GM19328 (cell line): ENCODE measurements around the gene CFAP100.

Source experiments
- ATAC-seq: cut with Tn5 transposase; IDR thresholded peaks from one replicate; pipeline ENCODE4 v1.9.1; 2021; ENCODE audit warnings: mild to moderate bottlenecking, moderate library complexity; ENCODE audit not compliant: unreplicated experiment

Gene CFAP100

DNA sequence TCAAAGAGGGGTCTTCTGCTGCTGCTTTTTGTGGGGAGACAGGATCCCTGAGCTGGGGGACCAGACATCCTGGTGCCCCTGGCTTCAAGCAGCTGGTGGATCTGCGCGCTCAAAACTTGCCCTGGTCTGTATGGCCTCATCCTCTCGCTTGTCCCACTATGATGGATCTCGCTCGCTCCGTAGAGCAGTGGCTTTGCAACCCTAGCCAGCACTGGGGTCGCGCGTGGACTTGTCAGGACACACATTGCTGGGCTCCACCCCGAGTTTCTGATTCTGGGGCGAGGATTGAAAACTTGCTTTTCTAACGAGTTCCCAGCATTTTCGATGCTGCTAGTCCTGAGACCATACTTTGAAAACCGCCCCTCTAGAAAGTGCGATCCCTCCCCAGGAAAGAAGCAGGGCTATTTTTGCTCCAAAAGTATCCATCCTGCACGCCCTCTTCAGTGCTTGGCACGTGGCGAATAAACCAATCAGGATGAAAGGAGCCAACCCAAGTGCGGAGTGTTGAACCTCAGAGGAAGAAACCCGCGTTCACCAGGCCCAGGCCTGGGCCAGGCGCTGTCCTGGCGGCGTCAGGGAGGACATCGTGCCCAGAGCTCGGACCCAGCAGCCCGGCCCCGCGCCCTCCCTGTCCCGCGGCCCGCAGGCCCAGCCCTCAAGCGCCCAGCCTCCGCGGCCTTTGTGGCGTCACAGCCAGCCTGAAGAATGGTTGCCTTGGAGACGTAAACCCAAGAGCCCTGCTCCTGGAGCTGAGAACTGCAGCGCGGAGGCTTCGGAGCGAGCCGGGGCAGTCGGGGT, at the start of gene CFAP100:
Gene CFAP100 (plus strand): TSS at position 731 of the 798 bp plus-strand sequence. CDS start 1,092 bp downstream, outside the sequence.
- ATAC-seq, result no peak

DNA sequence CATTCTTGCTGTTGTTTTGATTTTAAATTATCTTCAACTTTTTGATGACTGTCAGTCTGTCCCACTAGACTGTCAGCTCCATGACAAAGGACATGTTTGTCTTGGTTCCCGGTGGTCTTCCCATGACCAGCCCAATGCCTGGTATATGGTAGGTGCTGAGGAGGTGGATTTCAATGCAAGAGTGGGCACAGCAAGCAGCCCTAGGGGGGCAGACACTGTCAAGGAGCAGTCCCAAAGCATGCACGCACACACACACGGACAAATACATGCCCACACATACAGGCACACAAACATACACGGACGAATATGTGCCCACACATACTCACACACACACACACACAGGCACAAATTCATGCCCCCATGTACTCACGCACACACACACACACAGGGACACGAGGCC, 49.5 kb upstream of the CFAP100 start:
- no peak for ATAC-seq

DNA sequence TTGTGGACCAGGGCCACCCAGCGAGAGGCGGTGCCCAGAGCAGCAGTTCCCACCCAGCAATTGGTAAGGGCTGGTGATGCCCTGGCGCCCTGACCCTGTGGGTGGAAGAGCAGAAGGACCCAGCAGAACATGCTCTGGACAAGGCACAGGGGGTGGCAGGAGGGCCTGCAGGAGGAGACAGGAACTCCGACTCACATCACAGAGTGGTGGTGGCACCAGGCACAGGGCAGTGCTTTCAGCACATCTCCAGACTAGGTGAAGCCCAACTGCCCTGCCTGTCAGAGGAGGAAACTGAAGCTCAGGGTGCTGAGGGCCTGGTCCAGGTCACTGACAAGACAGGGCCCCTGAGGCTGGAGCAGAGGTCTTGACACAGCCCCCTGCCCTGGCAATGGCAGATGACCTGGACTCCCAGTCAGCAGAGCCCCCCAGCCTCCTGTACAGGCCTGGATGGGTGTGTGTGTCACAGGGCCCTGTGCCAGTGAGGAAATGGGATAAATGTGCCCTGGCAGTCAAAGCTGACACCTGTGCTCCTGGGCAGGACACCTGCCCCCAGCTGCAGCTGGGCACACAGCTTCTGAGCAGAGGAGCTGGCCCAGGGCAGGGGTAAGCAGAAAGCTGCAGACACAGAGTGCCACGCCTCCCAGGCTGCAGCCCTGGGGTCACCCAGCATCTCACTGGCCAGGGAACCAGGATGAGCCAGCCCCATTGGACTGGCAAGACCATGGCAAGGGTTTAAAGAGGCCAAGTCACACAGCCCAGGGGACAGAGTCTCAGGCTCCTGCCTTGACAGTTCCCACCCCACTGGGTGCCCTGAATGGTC, 48.9 kb upstream of the CFAP100 start:
- no peak for ATAC-seq

DNA sequence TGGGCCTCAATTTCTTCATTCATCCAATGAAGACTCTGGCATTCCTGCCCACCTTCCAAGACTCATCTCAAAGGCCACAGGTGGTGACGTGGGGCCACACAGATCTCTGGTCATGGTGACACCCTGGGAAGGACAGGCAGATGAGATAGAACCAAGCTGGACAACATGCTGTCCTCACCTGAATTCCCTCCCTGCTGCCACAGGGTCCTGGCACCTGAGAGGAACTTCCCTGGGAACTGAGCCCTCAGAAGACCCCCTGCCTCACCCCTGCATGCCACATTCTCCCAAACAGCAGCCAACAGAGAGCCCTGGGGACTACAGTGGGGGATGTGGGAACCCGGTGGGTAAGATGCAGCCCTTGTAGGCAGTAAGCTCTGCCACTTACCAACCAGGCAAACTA, 48.2 kb upstream of the CFAP100 start:
- no peak for ATAC-seq

DNA sequence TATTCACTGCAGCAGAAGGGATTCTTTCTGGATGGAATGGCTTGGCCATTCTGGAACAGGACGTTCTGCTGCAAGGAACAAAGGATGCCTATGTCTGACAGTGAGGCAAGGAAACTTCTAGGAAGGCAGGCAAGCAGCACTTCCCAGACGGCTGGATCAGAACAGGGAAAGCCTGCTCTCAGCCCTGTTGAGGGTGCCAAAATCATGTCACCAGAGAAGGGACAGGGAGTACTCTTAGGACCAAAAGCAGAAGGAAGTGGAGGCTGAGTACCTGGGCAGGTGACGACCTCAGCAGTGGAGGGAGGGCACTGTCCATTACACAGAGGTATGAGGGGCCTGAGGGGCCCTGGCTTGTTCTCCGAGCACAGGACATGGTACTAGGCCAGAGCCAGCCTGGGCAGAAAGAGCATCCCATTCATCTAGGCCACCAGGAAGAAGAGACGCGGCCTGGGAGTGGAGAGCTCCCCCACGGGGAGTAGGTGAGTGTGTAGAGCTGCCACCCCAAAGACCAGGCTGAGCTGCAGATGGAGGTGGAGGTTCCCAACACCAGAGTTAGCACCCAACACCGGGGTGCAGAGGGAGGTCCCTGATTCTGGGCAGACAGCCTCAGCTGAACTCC, 47.1 kb upstream of the CFAP100 start:
- no peak for ATAC-seq

DNA sequence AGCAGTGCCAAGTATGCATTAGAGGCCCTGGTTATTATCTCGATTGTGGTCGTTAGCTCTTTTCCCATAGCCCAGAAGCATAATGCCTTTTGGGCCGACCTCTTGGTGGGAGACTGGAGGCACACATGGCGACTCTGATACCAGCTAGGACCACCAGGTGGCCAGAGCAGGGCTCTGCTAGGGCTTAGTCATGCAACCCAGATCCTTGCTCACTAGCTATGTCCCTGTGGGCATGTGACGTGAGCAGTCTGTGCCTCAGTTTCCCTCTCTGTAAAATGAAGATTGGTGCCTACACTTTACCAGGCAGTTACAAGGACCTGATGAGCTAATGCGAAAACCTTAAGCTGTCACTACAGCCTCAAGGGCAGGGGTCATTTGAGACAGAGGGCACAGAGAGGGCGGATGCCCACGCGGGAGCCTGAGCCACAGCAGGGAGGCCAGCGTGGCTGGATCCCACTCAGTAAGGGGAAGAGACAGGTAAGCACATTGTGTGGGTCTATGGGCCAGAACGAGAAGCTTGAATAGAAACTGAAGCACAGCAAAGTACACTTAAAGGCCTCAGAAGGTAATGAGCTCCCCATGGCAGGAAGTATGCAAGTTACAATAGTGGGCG, 46.3 kb upstream of the CFAP100 start:
- no peak for ATAC-seq

DNA sequence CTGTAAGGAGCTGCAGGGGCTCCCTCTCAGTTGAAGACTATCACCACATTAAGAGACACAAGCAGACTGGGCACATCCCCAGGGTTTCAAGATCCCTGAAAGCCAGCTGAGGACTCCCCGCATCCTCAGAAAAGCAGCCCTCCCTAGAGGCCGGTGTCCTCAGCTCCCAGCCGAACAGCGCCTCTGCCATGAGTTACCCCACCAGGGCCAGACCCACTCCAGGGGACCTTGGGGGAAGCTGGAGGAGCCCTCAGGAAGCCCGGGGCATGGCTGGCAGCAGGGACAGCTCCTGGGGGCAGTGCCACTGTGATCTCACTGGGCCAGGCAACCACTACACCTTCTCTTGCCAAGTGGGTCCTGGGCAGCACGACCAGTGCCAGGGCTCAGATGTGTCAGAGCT, 45.6 kb upstream of the CFAP100 start:
- no peak for ATAC-seq

DNA sequence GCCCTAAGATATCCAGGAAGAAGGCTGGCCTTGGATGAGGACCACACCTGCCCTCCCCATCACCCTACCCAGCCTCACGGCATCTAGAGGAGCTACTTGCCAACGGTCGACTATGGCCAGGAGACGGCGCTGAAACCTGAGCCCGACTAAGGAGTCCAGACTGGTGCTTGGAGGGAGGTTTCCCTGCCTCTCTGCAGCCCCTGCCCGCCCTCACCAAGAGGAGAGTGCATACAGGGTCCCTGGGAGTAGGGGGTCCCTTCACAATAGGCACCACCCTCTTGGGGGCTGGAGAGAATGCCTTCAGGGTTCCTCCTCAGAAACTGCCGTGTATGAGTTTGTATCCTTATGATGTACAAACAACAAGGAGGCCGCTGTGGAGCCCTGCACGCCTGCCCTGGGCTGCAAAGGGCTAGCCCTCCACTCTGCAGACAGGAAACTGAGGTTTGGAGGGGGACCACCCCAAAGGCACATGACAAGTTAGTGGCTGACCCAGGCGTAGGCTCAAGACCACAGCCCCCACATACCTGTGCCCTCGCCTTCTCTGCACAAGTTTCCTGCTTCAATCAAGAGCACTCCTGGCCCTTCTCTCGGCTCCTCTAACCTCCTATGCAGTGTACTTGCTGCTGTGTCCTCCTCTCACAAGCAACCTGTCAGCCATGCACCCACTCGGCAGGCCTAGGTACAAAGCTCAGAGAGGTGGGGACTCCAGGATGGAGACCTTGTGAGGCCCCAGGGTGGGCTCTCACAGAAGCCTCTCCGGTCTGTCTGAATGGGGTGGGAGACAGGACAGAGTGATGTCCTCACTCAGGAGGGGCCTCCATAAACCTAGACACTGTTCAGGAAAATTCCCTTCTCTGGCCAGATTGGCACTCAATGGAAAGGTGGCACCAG, 44.9 kb upstream of the CFAP100 start:
- ATAC-seq, result no peak

DNA sequence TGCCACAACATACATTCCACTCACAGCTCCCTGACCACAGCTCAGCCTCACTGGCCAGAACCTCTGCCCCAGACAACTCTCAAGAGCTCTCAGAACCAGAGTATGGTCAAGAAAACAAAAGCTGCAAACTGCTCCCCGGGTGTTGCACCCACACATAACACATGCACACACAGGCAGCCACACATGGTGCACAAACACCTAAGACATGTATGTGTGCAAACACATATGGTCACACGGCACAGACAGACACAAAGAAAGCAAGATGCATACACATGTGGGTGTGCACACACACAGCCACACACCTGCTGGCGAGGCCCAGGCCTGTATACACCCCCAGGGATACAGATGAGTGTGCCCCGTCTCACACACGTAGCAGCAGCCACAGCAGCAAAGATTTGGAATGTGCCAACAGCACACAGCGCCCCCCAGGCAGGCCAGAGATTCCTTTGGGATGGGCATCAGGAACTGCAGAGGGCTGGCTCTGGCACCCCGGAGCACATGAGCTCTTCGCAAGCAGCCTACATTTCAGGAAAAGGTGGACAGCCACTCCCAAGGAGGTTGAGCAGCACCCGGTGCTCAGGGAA, 44.1 kb upstream of the CFAP100 start:
- ATAC-seq, result no peak

DNA sequence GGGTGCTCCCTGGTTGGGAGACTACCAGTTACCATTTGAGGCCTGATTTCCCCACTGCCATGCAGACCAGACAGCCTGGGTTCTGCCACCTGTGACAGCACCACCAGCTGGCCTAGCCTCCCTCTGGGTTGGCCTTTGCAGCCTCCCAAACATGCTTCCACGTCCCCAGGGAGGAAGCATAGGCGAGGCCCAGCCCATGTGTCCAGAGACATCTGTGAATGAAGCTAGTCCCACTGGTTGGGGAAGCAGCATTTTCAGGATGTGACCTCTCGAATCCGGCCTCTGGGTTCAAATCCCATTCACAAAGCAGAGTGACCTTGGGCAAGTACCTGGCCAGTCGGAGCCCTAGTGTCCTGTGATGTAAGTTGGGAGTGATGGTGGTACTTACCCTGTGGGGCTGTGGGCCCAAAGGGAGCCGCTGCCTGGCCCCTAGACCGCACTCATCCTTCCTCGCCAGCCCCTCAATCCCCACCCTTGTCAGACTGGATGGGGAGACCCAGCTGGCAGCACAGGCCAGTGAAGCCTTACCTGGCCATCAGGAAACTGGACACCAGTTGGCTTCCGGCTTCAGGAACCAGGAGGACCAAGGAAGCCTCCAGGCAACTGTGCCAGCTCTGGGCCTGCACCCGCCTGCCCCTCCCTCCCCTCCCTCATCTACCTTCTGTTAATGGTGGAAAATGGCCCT, 43.5 kb upstream of the CFAP100 start:
- no peak for ATAC-seq

DNA sequence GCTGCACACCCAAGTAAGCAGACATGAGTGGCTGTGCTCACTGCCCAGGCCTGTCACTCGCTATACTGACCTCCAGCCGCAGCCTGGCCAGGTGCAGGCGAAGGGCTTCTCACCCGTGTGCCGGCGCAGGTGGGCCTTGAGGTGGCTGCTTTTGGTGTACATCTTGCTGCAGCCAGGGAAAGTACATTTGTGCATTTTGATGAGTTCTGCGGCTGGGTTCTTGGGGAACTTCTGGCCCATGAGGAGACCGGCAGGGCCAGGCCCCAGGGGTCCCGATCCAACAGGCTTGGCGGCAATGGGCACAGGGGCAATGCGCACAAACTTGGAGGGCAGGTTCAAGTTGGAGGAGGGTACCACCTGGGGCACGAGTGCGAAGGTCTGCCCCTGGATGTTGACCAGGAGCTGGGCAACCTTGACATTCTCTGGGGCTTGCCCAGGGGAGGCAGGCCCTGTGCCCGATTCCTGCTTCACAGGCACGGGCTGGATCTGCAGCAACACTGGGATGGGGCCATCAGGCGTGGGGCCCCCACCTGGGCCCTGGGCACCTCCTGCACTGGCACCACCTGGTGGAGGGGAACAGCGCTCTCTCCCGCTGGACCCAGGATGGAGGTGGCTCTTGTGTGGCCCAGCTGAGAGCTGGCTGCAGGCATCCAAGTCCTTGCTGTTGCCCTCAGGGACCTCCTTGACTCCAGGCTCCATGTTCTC, 42.8 kb upstream of the CFAP100 start:
- no peak for ATAC-seq

DNA sequence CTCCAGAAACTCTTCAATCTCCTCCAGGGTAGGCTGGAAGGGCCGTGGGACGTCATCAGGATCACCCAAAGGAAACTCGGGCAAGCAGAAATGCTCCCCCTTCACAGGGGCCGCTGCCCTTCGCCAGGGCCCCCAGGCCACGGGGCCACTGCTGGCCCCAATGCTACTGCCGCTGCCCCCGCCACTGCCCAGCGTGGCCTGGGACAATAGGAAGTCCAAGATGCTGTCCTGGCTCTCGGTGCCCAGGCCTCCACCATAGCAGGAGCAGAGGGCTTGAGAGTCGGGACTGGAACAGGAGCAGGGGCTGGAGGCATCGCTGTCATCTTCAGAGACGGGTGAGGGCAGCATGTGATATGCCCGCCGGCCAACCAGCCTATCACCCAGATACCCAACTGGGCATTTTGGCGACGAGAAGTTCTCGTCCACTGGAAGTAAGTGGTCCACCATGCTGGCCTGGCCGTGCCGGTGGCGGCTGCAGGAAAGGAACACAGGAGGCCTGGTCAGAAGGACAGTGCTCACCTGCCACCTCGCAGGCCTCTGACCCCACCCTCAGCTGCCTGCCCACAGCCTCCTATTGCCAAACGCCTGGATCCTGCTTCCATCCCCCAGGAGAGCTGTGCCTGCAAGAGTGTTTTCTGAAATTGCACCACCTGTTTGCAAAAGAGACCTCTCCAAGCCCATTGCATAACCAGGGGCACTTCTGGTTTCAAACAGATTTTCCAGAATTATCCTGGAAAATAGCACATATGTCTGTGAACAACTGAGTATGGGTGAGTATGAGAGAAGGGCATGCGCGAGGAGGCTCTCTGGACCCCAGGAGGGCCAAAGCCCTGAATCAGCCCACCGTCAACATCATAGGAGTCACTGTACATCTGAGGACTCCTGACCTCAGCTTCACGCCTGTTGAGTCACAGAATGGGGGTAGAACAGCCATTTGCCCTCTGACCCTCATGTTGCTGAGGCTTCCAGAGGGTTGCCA, 41.9 kb upstream of the CFAP100 start:
- ATAC-seq, result no peak

DNA sequence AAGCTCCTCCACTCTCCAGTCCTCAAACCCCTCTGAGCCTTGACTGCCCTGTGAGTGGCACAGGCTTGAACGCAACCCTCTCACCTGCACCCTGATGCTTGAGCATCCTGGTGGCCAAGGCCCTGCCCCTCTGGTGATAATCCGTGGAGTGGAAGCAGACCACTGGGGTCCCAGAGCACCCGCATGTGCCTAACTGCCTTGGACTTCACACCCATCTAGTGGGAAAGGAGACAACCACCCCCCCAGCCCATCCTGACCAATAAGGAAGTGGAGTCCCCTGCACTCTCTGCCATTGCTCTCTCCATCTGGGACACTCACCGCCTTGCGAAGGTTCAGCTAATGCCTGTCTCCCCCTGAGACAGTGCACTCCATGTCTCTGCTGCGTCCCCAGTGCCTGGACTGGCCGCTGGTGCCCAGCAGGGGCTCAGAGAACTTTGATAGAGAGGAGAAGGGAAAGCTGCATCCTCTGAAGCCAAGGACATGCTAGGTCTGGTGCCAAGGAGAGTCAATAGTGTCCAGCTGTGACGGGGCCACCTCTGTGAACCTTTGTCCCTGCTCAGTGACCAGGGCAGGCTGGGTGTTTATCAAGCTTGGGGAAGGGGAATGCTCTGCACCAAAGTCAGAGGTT, 40.9 kb upstream of the CFAP100 start:
- no peak for ATAC-seq

DNA sequence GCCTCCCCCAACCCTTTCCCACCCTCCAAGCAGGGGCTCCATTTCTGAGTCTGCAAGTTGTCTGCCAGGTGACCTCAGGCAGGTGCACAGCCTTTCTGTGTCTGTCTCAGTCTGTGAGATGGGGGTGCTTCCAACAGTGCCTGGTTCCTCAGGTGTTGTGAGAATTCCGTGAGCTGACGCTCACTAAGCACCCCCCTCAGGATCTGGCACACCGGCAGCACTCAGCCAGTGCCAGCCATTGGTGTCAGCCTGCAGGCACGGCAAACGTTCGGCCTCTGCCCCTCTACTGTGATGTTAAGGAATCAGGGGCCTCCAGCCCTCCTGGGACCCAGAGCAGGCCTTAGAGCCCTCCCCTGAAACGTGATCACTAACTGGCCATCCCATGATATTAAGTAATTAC, 39.9 kb upstream of the CFAP100 start:
- no peak for ATAC-seq

DNA sequence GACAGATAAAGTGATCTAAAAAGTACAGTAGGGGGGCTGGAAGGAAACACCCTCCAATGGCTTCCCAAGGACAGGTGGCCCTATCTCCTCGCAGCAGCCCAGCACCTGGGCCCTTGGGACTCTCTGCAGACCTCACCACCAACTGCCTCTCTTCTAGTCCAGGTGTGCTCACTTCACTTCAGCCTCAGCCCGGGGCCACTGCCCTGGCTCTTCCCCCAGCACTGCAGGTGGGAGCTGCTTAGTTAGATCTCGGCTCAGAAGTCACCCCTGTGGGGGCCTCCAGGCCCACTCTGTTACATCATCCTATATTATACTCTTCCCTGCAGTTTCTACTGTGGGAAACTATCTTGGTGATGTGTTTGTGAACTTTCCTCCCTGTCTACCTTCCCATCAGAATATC, 39.5 kb upstream of the CFAP100 start:
- no peak for ATAC-seq

DNA sequence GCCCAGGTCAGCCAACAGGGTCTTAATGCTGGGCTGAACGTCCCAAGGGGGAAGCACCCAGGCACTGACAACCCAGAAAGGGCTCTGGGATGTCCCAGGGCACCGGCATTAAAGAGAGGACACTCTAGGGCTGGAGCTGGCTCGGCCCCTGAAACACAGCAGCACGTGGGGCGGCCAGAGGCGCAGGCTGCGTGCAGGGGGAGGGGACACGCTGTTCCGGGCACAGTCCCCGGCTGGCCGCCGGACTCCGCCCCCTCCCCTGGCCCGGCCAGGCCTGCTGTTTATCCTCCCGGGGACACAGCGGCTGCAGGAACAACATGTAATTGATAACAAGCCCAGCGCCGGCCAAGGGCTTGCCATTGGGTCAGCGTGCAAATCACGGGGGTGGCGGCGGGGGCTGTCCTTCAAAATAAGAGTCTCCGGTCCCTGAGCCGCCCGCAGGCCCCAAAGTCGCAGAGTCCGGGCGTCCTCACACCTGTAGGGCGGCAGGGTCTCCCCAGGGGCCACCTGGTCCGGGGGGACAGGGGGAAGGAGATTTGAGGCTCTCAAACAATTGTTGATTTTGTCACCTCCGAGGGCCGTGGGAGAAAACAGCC, 38.8 kb upstream of the CFAP100 start:
- no peak for ATAC-seq
